GM18909 (cell line): ENCODE results near the gene CMIP.
"Not testable (repeated sequence)": the region's sequence is repeated elsewhere in the genome, so short reads cannot be mapped to it uniquely, and the experiment has no call there.

ENCODE experiments used
- ATAC-seq: cut with Tn5 transposase; IDR thresholded peaks from one replicate; pipeline ENCODE4 v1.9.1; 2021; ENCODE audit warnings: mild to moderate bottlenecking; ENCODE audit not compliant: unreplicated experiment, poor library complexity

CMIP gene

GRCh38 chr16:81419806-81420205 is 24.8 kb upstream of the CMIP start:
- no peak for ATAC-seq

- no peak for ATAC-seq
Measured at GRCh38 chr16:81421126-81421525, 23.5 kb upstream of the CMIP start.

DNA sequence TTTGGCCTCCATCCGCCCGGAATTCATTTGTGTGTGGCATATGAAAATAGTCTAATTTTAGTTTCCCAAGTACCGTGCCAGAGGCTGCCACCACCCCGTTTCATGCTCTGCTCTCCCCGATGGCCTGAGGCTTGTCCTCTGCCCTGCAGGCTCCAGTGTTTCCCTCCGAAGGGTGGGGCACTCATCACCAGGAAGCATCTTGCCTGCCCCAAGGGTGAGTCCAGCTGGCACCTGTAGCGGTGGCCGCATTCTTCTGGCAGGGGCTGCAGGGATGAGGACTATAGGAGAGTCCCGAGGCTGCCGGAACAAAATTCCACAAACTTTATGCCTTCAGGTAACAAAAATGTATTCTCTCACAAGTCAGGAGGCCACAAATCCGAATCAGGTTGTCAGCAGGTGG is 23.1 kb upstream of the CMIP start:
- no peak for ATAC-seq

GRCh38 chr16:81422153-81422552 is 22.5 kb upstream of the CMIP start:
- ATAC-seq, result not testable (repeated sequence)

GRCh38 chr16:81424771-81425170 is 19.8 kb upstream of the CMIP start:
- ATAC-seq, result no peak

DNA sequence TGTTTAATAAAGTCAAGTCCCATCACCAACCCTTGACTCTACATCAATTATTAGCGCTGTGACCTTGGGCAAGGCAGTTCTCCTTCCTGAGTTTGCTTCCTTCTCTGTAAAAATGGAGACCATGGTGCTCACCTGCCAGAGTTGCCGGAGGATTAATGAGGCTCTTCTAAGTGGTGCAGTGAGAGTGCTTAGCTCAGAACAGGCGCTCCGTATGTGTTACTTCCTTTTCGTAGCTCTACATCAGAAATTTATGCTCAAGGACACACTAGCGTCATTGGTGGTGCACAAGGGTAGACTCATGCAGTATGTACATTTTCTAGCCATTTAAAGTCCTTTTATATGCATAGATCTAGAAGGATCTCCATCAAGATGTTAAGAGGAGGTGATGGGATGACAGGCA is 17.4 kb upstream of the CMIP start:
- ATAC-seq, result no peak

- ATAC-seq, result no peak
Measured at GRCh38 chr16:81429045-81429521, 15.5 kb upstream of the CMIP start.

- no peak for ATAC-seq
Measured at GRCh38 chr16:81431554-81432353, 12.9 kb upstream of the CMIP start.

- no peak for ATAC-seq
Measured at GRCh38 chr16:81432937-81433557, 11.6 kb upstream of the CMIP start.

DNA sequence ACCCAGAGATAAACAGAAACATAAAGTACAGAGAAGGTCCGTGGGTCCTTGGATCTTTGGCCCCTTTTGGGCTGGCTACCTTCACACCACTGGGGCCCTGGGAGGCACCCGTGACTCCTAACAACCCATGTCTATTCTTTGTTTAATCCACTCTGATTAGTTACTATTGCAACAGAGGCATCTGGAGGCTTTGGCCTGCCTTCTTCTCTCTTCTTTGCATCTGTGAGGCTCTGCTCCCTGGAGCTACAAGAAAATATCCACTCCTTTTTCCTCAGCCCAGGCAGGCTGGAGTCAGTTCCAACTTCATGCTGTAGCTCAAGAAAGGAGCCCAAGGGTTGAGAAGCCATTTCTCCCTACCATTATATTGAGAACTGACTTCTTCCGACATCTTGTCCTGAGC is 9.5 kb upstream of the CMIP start:
- no peak for ATAC-seq

DNA sequence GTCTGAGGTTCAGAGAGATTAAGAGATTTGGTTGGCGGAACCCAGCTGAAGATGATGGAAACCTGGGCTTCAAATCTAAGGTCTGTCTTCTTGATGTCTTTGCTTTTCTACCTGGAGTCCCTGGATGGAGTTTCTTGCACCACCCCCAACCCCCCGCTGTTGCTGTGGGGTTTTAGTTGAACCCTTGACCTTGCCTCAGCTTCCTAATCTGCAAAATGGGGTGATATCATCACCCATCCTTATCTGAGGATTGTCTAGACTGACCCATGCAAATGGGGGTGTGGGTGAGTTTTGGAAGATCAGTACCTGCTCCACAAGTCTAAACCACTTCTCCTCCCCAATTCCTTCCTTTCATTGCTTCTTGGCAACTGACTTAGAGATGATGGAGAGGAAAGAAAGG is 9.0 kb upstream of the CMIP start:
- ATAC-seq, result no peak

DNA sequence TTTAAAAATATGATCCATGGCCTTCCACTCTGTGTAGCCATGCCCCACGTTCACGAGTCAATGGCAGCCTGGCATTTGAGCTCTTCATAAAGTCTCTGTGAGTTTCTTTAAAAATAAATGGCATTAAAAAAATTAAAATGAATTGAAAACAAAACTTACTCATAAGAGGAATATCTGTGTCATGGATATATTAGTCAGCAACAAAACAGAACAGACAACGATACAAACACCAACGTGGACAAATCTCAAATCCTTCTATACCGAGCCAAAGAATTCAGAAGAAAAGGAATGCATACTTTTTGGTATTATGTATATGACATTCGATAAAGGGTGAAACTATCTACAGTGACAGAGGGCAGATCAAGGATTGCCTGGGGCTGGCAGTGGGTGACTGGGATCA is 8.2 kb upstream of the CMIP start:
- no peak for ATAC-seq

DNA sequence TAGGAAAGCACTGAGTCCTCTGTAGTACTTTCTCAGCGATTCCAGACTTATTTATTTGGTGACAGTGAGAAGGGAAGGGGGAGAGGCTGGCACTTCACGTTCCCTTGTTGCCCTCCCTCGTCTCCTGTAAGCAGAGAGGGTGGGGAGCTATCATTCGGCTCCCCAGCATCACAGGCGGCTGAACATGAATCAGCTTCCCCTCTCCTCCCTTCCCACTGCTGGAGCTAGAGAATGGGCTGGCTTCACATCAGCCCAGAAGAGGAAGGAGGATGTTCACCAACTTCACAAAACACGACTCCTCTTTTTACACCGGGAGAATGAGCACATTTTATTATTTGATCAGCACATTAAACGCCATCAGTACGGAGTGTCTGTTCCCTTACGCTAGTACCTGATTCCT is 6.7 kb upstream of the CMIP start:
- no peak for ATAC-seq

DNA sequence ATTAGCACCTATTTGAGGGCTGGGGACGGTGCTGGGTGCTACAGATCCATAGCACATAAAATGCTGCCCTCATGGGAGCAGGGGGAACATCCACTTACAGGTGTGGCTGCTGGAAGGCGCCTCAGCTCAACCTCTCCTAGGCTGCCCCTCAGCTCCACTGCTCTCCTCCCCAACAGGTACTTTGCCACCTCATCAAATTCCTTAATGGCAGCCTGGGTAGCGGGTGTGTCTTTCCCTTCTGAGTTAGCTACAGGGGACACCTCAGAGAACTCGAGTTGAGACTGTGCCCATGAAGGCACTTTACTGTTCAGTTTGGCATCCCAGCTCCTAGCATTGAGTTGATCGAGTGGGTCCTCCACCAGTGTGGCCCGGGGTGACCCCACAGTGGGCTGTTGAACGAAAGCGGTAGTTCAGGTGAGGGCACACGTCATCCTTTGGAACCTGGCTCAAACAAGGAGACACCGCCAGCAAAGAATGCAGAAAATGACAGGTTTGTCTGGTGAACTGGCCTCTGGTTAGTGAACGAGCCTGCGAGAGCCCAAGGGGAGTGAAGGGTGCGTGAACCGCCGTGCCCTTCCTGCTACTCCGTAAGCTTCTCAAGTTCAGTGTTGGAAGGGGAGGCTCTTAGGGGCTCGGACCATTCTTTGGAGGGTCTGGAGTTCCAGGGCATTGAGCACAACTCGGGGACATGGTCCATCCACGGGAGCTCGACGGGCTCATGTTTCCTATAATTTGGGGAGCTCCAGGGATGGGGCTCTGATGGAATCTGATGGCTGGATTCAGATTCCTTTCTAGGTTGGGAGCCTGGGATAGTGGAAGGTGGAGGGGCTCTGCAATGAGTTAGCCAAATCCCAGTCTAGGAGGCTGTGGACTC is 3.5 kb upstream of the CMIP start:
- ATAC-seq, result no peak

DNA sequence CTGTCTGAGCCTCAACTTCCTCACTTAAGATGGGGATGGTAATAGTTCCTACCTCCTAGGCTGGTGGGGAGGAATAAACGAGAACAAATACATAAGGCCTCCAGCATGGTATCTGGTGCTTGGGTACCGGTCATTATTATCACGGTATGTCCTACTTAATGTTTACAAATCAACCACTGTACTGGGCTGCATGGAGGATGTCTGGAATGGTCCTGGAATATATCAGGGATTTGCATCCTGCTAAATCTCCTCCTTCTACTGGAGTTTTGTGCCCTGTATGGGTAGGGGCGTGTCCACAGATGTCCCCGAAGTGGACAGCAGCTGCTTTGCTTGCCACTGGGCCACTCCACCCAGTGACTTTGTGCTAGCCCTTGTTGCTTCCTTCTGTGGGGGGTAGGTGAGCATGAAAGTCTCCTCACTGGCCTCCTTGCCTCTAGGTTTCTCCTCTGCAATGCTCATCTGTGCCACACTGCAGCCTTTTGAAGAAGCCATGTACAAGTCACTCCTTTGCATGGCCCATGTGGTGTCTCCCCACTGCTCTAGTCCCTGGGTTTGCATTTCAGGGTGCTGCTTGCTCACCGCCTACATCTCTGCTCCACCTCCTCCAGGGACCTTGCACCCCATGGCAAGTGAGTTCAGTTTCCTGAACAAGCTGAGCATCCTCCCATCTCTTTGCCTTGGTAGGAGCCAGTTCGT is 2.2 kb upstream of the CMIP start:
- ATAC-seq, result no peak

GRCh38 chr16:81442916-81443687 is 1.5 kb upstream of the CMIP start:
- no peak for ATAC-seq

DNA sequence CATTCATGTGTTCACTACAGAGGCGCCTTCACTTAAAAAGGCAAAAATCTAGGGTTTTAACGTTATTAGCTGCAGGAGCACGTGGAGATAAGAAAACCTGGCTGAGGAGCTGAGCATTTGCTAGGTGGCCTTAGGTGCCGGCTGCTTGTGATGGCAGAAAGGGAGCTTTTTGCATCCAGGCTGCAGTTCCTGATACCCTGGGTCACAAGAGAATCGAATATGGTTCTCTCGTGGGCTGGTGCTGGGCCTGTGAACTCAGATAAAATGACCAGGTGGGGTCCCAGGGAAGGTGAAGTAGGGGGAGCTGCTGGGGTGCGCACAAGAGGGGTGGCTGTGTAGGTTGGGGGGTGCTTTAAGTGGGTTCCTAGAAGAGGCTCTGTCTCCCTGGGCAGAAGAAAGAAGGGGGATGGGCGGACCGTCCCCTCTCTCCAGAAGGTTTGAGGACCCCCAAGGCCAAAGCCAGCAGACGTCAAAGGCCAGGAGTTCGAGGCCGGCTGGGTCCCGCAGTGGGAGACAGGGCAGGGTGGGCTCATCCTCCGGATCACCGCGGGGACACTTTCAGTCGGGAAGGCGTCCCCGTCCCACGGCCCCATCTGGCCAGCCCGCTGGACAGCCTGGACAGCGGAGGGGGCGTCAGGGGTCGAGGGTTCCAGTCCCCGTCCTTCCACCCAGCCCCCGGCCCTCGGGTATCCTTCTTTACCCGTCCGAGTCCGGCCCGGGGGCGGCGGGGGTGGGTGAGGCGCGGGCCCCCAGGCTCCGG is 740 bp upstream of the CMIP start:
- ATAC-seq, result no peak

- peak; percentile 26 for ATAC-seq
Measured at GRCh38 chr16:81445143-81445961, 744 bp downstream of the CMIP start.
